Ovary (tissue), 3 donors: ENCODE measurements around the gene ELOVL1.

Experiments
- EP300 ChIP-seq: sonication (generic); formaldehyde crosslinking; IDR thresholded peaks from one replicate; pipeline ENCODE4 v1.6.1; 2017; ENCODE audit warnings: antibody characterized with exemption
- TF ChIP-seq, protein P1 (sequence below), 3 donors: fragments of 450-650 bp in 2 of 3; fragments of 200-600 bp in 1 of 3; IDR thresholded peaks; one replicate each; pipeline versions ENCODE4 v1.5.1 to v1.8.0; 2016 to 2022; ENCODE audit warnings: antibody characterized with exemption in 3 of 3, mild to moderate bottlenecking in 1 of 3
- donor health status: DM: no; HTN: no; CAD: no.

GRCh38 chr1:43404353-43404752 is 36.5 kb upstream of the ELOVL1 start:
- TF ChIP-seq, protein P1, sequence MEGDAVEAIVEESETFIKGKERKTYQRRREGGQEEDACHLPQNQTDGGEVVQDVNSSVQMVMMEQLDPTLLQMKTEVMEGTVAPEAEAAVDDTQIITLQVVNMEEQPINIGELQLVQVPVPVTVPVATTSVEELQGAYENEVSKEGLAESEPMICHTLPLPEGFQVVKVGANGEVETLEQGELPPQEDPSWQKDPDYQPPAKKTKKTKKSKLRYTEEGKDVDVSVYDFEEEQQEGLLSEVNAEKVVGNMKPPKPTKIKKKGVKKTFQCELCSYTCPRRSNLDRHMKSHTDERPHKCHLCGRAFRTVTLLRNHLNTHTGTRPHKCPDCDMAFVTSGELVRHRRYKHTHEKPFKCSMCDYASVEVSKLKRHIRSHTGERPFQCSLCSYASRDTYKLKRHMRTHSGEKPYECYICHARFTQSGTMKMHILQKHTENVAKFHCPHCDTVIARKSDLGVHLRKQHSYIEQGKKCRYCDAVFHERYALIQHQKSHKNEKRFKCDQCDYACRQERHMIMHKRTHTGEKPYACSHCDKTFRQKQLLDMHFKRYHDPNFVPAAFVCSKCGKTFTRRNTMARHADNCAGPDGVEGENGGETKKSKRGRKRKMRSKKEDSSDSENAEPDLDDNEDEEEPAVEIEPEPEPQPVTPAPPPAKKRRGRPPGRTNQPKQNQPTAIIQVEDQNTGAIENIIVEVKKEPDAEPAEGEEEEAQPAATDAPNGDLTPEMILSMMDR (IDR thresholded peaks at IDR 0.05) = no peak
- TF ChIP-seq EP300 = no peak
